Glutamatergic neuron (in vitro differentiated cells): ENCODE data around the gene PTPRN2. TPM values are rescaled to one million over a fixed set of nuclear protein-coding genes. Genes with fewer than 3 reads are reported as not detected.
"Not testable (repeated sequence)": the region's sequence is repeated elsewhere in the genome, so short reads cannot be mapped to it uniquely, and the experiment has no call there.

ENCODE experiments used
- DNase-seq: peaks from one replicate; pipeline ENCODE4 v3.0.0; 2022
- H3K27ac Mint-ChIP-seq: one replicate; pipeline ENCODE4 v1.8.0; 2020; ENCODE audit warnings: mild to moderate bottlenecking, mixed read lengths, inconsistent platforms; ENCODE audit not compliant: unreplicated experiment
- H3K27me3 Mint-ChIP-seq: one replicate; pipeline ENCODE4 v1.8.0; 2020; ENCODE audit warnings: mild to moderate bottlenecking, moderate library complexity, mixed read lengths, inconsistent platforms; ENCODE audit not compliant: unreplicated experiment
- H3K36me3 Mint-ChIP-seq: one replicate; pipeline ENCODE4 v1.8.0; 2020; ENCODE audit warnings: mild to moderate bottlenecking, mixed read lengths, inconsistent platforms; ENCODE audit not compliant: unreplicated experiment
- H3K4me1 Mint-ChIP-seq: one replicate; pipeline ENCODE4 v1.8.0; 2020; ENCODE audit warnings: mild to moderate bottlenecking, low read depth, mixed read lengths, inconsistent platforms; ENCODE audit not compliant: unreplicated experiment
- H3K4me3 Mint-ChIP-seq: one replicate; pipeline ENCODE4 v1.8.0; 2020; ENCODE audit warnings: mild to moderate bottlenecking, mixed read lengths, inconsistent platforms; ENCODE audit not compliant: unreplicated experiment
- H3K9me3 Mint-ChIP-seq: one replicate; pipeline ENCODE4 v1.8.0; 2020; ENCODE audit warnings: mild to moderate bottlenecking, moderate library complexity, mixed read lengths, inconsistent platforms; ENCODE audit not compliant: unreplicated experiment
- total RNA-seq: library from RNA; stranded (reverse); fragmentation: NEBNext Ultra II Directional; extraction: Animal tissue kit (Norgen Biotek cat#: 25700); gene quantifications from one replicate; pipeline ENCODE4 v1.2.1, GENCODE V29; 2021; ENCODE audit not compliant: unreplicated experiment
- TF ChIP-seq, protein P1 (sequence below): fragments of 200-600 bp; sonication (generic); IDR thresholded peaks from one replicate; pipeline ENCODE4 v1.5.0; 2021; ENCODE audit not compliant: partially characterized antibody, unreplicated experiment

PTPRN2 gene
- total RNA-seq, 1 donor from 2014 or later, result 49.0 TPM

- Mint-ChIP-seq H3K27me3 (peaks cover 1% of the 10 kb centered on the region), H3K4me1 (peaks cover 2% of the 10 kb centered on the region), H3K4me3 (no peak overlapping the region), H3K9me3 (peaks cover 6% of the 10 kb centered on the region), H3K27ac (no peak overlapping the region), H3K36me3 (no peaks in the 10 kb centered on the region)
- no peak for DNase-seq
- TF ChIP-seq, protein P1, sequence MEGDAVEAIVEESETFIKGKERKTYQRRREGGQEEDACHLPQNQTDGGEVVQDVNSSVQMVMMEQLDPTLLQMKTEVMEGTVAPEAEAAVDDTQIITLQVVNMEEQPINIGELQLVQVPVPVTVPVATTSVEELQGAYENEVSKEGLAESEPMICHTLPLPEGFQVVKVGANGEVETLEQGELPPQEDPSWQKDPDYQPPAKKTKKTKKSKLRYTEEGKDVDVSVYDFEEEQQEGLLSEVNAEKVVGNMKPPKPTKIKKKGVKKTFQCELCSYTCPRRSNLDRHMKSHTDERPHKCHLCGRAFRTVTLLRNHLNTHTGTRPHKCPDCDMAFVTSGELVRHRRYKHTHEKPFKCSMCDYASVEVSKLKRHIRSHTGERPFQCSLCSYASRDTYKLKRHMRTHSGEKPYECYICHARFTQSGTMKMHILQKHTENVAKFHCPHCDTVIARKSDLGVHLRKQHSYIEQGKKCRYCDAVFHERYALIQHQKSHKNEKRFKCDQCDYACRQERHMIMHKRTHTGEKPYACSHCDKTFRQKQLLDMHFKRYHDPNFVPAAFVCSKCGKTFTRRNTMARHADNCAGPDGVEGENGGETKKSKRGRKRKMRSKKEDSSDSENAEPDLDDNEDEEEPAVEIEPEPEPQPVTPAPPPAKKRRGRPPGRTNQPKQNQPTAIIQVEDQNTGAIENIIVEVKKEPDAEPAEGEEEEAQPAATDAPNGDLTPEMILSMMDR, result no peak
Observed at GRCh38 chr7:157703534-157704195, 884.0 kb downstream of the PTPRN2 start.

- no peak for DNase-seq
- H3K27ac Mint-ChIP-seq, result no peak overlapping the region
- TF ChIP-seq, protein P1, result no peak
- peaks cover under 1% of the 10 kb centered on the region for H3K27me3 Mint-ChIP-seq
- H3K4me1 Mint-ChIP-seq, result peaks cover 2% of the 10 kb centered on the region
- H3K36me3 Mint-ChIP-seq, result no peaks in the 10 kb centered on the region
- H3K4me3 Mint-ChIP-seq, result no peak overlapping the region
- peaks cover 5% of the 10 kb centered on the region for H3K9me3 Mint-ChIP-seq
Observed at GRCh38 chr7:157703131-157703530, 884.5 kb downstream of the PTPRN2 start.

DNA sequence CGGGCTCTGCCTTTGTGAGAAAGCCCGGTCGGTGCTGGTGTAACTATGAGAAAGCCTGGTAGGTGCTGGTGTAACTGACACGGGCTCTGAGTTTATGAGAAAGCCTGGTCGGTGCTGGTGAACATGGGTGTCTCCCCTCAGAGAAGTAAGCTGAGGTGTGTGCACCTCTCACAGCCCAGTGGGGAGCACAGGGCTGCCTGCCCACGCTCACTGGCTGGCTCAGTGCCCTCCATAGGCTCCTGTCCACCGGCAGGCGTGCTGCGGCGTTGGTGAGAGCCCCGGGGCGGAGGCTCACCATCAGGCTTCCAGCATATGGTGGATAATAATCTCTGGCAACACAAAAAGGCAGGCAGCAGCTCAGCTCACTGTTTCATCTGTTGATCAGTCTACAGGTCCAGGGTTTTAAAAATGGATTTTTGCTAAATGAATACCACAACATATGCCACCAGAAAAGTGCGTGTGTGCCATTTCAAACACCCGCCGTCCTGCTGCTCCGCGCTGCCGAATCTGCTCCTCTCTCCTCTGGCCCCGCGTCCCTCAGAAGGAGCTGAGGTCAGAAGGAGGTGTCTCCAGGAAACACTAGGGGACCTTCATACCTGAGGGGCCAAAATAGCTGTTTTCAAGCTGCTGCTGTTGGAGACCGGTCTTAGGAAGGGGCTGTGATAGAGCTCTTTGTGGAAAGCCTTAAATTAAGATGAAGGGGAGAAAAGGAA is 885.2 kb downstream of the PTPRN2 start:
- no peaks in the 10 kb centered on the region for H3K27me3 Mint-ChIP-seq
- H3K9me3 Mint-ChIP-seq, result peaks cover 5% of the 10 kb centered on the region
- no peaks in the 10 kb centered on the region for H3K36me3 Mint-ChIP-seq
- no peak overlapping the region for H3K4me3 Mint-ChIP-seq
- peaks cover 2% of the 10 kb centered on the region for H3K4me1 Mint-ChIP-seq
- TF ChIP-seq, protein P1, result no peak
- H3K27ac Mint-ChIP-seq, result no peak overlapping the region
- no peak for DNase-seq

GRCh38 chr7:157701395-157702180 is 886.0 kb downstream of the PTPRN2 start:
- H3K27ac Mint-ChIP-seq, H3K4me3 Mint-ChIP-seq, H3K27me3 Mint-ChIP-seq, DNase-seq, H3K36me3 Mint-ChIP-seq, H3K9me3 Mint-ChIP-seq, H3K4me1 Mint-ChIP-seq: not testable (repeated sequence)

- H3K9me3 Mint-ChIP-seq, result peaks cover 4% of the 10 kb centered on the region
- H3K36me3 Mint-ChIP-seq, result no peaks in the 10 kb centered on the region
- H3K27me3 Mint-ChIP-seq, result peaks cover 1% of the 10 kb centered on the region
- H3K4me1 Mint-ChIP-seq, result peaks cover 2% of the 10 kb centered on the region
- no peak overlapping the region for H3K4me3 Mint-ChIP-seq
- no peak overlapping the region for H3K27ac Mint-ChIP-seq
- DNase-seq, result no peak
- TF ChIP-seq, protein P1, result no peak
Observed at GRCh38 chr7:157700231-157701005, 887.2 kb downstream of the PTPRN2 start.
